ENCODE results near the gene IGF2R. TPM values are rescaled to one million over a fixed set of nuclear protein-coding genes. Genes with fewer than 3 reads are reported as not detected.

Gene IGF2R
- total RNA-seq, 1 experiment from 2014 or later, result 92.2 TPM

GRCh38 chr6:160127270-160128124 is 158.6 kb downstream of the IGF2R start:
- no peak for TF ChIP-seq CTCF (IDR thresholded peaks at IDR 0.05; ENCODE audit: insufficient read depth in 1 of 2, low read depth in 1 of 2, low read length in 1 of 2, severe bottlenecking in 1 of 2, unreplicated experiment in 1 of 2)
- Mint-ChIP-seq H3K27ac (ENCODE audit: unreplicated experiment) (no peak overlapping the region), H3K4me3 (ENCODE audit: unreplicated experiment) (no peak overlapping the region), H3K36me3 (ENCODE audit: insufficient read depth, unreplicated experiment) (no peaks in the 10 kb centered on the region), H3K9me3 (ENCODE audit: unreplicated experiment) (no peaks in the 10 kb centered on the region), H3K4me1 (ENCODE audit: low read depth, unreplicated experiment) (no peaks in the 10 kb centered on the region), H3K27me3 (ENCODE audit: insufficient read depth, unreplicated experiment) (no peaks in the 10 kb centered on the region)
- intact Hi-C loops (cut with micrococcal nuclease; ENCODE audit: unreplicated experiment), result no loop called here
- Histone ChIP-seq H3K36me3 (ENCODE audit: control insufficient read depth, insufficient read depth, low read length) (no peaks in the 10 kb centered on the region), H3K4me1 (no peaks in the 10 kb centered on the region), H3K4me3 (ENCODE audit: low read depth, low read length) (no peak overlapping the region), H3K27me3 (replicated peaks; ENCODE audit: control insufficient read depth, insufficient read depth, low read length) (no peaks in the 10 kb centered on the region), H3K9me3 (no peaks in the 10 kb centered on the region)
- ChIA-PET POLR2A (no interaction called here), CTCF (no interaction called here)
- no peak for DNase-seq
- BruUV-seq (replicated peaks), result no TSS peak

- no peaks in the 10 kb centered on the region for H3K9me3 Mint-ChIP-seq (ENCODE audit: unreplicated experiment)
- Histone ChIP-seq H3K9me3 (no peaks in the 10 kb centered on the region), H3K36me3 (ENCODE audit: control insufficient read depth, insufficient read depth, low read length) (no peaks in the 10 kb centered on the region), H3K27me3 (replicated peaks; ENCODE audit: control insufficient read depth, insufficient read depth, low read length) (no peaks in the 10 kb centered on the region), H3K4me3 (ENCODE audit: low read depth, low read length) (no peak overlapping the region), H3K4me1 (no peaks in the 10 kb centered on the region)
- POLR2A ChIA-PET, result no interaction called here
- no peaks in the 10 kb centered on the region for H3K4me1 Mint-ChIP-seq (ENCODE audit: low read depth, unreplicated experiment)
- H3K4me3 Mint-ChIP-seq (ENCODE audit: unreplicated experiment), result no peak overlapping the region
- H3K27me3 Mint-ChIP-seq (ENCODE audit: insufficient read depth, unreplicated experiment), result no peaks in the 10 kb centered on the region
- TF ChIP-seq CTCF (IDR thresholded peaks at IDR 0.05; ENCODE audit: insufficient read depth in 1 of 2, low read depth in 1 of 2, low read length in 1 of 2, severe bottlenecking in 1 of 2, unreplicated experiment in 1 of 2), result no peak
- no peak for DNase-seq
- intact Hi-C loops (cut with micrococcal nuclease; ENCODE audit: unreplicated experiment), result no loop called here
- CTCF ChIA-PET, result no interaction called here
- H3K27ac Mint-ChIP-seq (ENCODE audit: unreplicated experiment), result no peak overlapping the region
- no TSS peak for BruUV-seq (replicated peaks)
- no peaks in the 10 kb centered on the region for H3K36me3 Mint-ChIP-seq (ENCODE audit: insufficient read depth, unreplicated experiment)
Measured at GRCh38 chr6:160128125-160128683, 159.3 kb downstream of the IGF2R start.

GRCh38 chr6:160128879-160129516 is 160.1 kb downstream of the IGF2R start:
- CTCF ChIA-PET, result no interaction called here
- Mint-ChIP-seq H3K27me3 (ENCODE audit: insufficient read depth, unreplicated experiment) (no peaks in the 10 kb centered on the region), H3K27ac (ENCODE audit: unreplicated experiment) (no peak overlapping the region), H3K4me1 (ENCODE audit: low read depth, unreplicated experiment) (no peaks in the 10 kb centered on the region), H3K4me3 (ENCODE audit: unreplicated experiment) (no peak overlapping the region), H3K36me3 (ENCODE audit: insufficient read depth, unreplicated experiment) (no peaks in the 10 kb centered on the region), H3K9me3 (ENCODE audit: unreplicated experiment) (no peaks in the 10 kb centered on the region)
- no peaks in the 10 kb centered on the region for H3K4me1 ChIP-seq
- no peaks in the 10 kb centered on the region for H3K9me3 ChIP-seq
- intact Hi-C loops (cut with micrococcal nuclease; ENCODE audit: unreplicated experiment), result no loop called here
- no peaks in the 10 kb centered on the region for H3K36me3 ChIP-seq (ENCODE audit: control insufficient read depth, insufficient read depth, low read length)
- no TSS peak for BruUV-seq (replicated peaks)
- H3K27me3 ChIP-seq (replicated peaks; ENCODE audit: control insufficient read depth, insufficient read depth, low read length), result no peaks in the 10 kb centered on the region
- DNase-seq, result no peak
- H3K4me3 ChIP-seq (ENCODE audit: low read depth, low read length), result no peak overlapping the region
- TF ChIP-seq CTCF (IDR thresholded peaks at IDR 0.05; ENCODE audit: insufficient read depth in 1 of 2, low read depth in 1 of 2, low read length in 1 of 2, severe bottlenecking in 1 of 2, unreplicated experiment in 1 of 2), result no peak
- POLR2A ChIA-PET, result no interaction called here
